CD4-positive, CD25-positive, alpha-beta regulatory T cell (primary cell): ENCODE results near the gene PDE4D. TPM values are rescaled to one million over a fixed set of nuclear protein-coding genes. Genes with fewer than 3 reads are reported as not detected.
"Not testable (repeated sequence)": the region's sequence is repeated elsewhere in the genome, so short reads cannot be mapped to it uniquely, and the experiment has no call there.

Experiments
- ATAC-seq, 2 donors: fragments of 150-1000 bp; cut with Tn5 transposase; one replicate each; pipeline ENCODE4 v1.10.0; 2021; ENCODE audit warnings: low read depth in 2 of 2, moderate number of reproducible peaks in 2 of 2, moderate library complexity in 1 of 2
- DNase-seq, 3 donors: peaks; one replicate each; pipeline versions ENCODE4 v3.0.0 to v3.0.0-alpha.2; 2012 to 2022; ENCODE audit warnings: mixed read lengths in 1 of 3
- H3K27ac ChIP-seq: one replicate; pipeline ENCODE4 v1.7.0; 2013; ENCODE audit warnings: mild to moderate bottlenecking, low read length; ENCODE audit not compliant: insufficient read depth, poor library complexity, severe bottlenecking
- H3K27me3 ChIP-seq: one replicate; pipeline ENCODE4 v1.7.0; 2013; ENCODE audit warnings: low read length; ENCODE audit not compliant: control insufficient read depth, insufficient read depth
- H3K36me3 ChIP-seq: one replicate; pipeline ENCODE4 v1.7.0; 2013; ENCODE audit warnings: mild to moderate bottlenecking, low read length, moderate library complexity; ENCODE audit not compliant: control insufficient read depth, insufficient read depth
- H3K4me1 ChIP-seq: 2 replicates; pipeline ENCODE4 v1.7.0; 2013; ENCODE audit warnings: mild to moderate bottlenecking, low read length; ENCODE audit not compliant: insufficient read depth, control insufficient read depth, poor library complexity, severe bottlenecking
- H3K4me3 ChIP-seq: one replicate; pipeline ENCODE4 v1.7.0; 2013; ENCODE audit warnings: low read depth, mild to moderate bottlenecking, low read length, moderate library complexity
- H3K9me3 ChIP-seq, 2 experiments: 1 replicate in 1 of 2; 2 replicates in 1 of 2; pipeline ENCODE4 v1.7.0; 2013; ENCODE audit warnings: low read length in 2 of 2, mild to moderate bottlenecking in 1 of 2, moderate library complexity in 1 of 2; ENCODE audit not compliant: control insufficient read depth in 2 of 2
- H3K27ac Mint-ChIP-seq, 3 donors: one replicate each; pipeline ENCODE4 v1.8.0; 2020 to 2022; ENCODE audit warnings: mild to moderate bottlenecking in 3 of 3, mixed read lengths in 3 of 3, moderate library complexity in 2 of 3
- H3K27me3 Mint-ChIP-seq: one replicate; pipeline ENCODE4 v1.8.0; 2022; ENCODE audit warnings: mild to moderate bottlenecking, mixed read lengths
- H3K36me3 Mint-ChIP-seq: one replicate; pipeline ENCODE4 v1.8.0; 2020; ENCODE audit warnings: mixed read lengths
- H3K4me1 Mint-ChIP-seq, 4 donors: one replicate each; pipeline ENCODE4 v1.8.0; 2020 to 2022; ENCODE audit warnings: mixed read lengths in 4 of 4, mild to moderate bottlenecking in 1 of 4
- H3K4me3 Mint-ChIP-seq, 4 donors: one replicate each; pipeline ENCODE4 v1.8.0; 2020 to 2022; ENCODE audit warnings: mild to moderate bottlenecking in 4 of 4, mixed read lengths in 4 of 4, moderate library complexity in 3 of 4
- H3K9me3 Mint-ChIP-seq, 7 donors: one replicate each; pipeline ENCODE4 v1.8.0; 2020 to 2022; ENCODE audit warnings: mixed read lengths in 7 of 7, mild to moderate bottlenecking in 3 of 7, moderate library complexity in 2 of 7
- polyA plus RNA-seq, 4 donors: library from polyadenylated mRNA; unstranded; fragments of 300-500 nt; fragmentation: Illumina TruSeq; gene quantifications; one replicate each; pipeline ENCODE4 v1.2.3, GENCODE V29; 2021
- total RNA-seq: library from RNA; stranded (reverse); gene quantifications from one replicate; pipeline ENCODE4 v1.2.3, GENCODE V29; 2022

PDE4D gene
- total and polyA plus RNA-seq, 5 donors from 2014 or later: 2.1 to 39.9 (median 4.8) TPM

- H3K4me3 ChIP-seq, H3K27me3 ChIP-seq, H3K27me3 Mint-ChIP-seq, DNase-seq, H3K4me3 Mint-ChIP-seq, H3K4me1 ChIP-seq, H3K36me3 ChIP-seq, H3K9me3 Mint-ChIP-seq, H3K27ac ChIP-seq, H3K36me3 Mint-ChIP-seq, H3K9me3 ChIP-seq, H3K4me1 Mint-ChIP-seq, ATAC-seq: not testable (repeated sequence)
- H3K27ac Mint-ChIP-seq: peak overlapping the region in 1 of 3 donors; percentile 42
Observed at GRCh38 chr5:59748036-59748663, 145.4 kb downstream of the PDE4D start.

- Mint-ChIP-seq H3K27me3 (no peaks in the 10 kb centered on the region), H3K9me3 (peaks cover 0 to 2% (median 0%) of the 10 kb centered on the region in 7 donors), H3K27ac (no peak overlapping the region), H3K36me3 (no peaks in the 10 kb centered on the region), H3K4me1 (peaks cover 0 to 5% (median 0%) of the 10 kb centered on the region in 4 donors), H3K4me3 (no peak overlapping the region)
- no peak overlapping the region for H3K4me3 ChIP-seq
- no peaks in the 10 kb centered on the region for H3K27me3 ChIP-seq
- ATAC-seq (no peak), DNase-seq (no peak)
- no peak overlapping the region for H3K27ac ChIP-seq
- no peaks in the 10 kb centered on the region for H3K9me3 ChIP-seq
- no peaks in the 10 kb centered on the region for H3K4me1 ChIP-seq
- no peaks in the 10 kb centered on the region for H3K36me3 ChIP-seq
Observed at GRCh38 chr5:59746241-59746765, 147.2 kb downstream of the PDE4D start.

- Histone ChIP-seq H3K27me3 (no peaks in the 10 kb centered on the region), H3K4me3 (no peak overlapping the region), H3K27ac (no peak overlapping the region), H3K9me3 (no peaks in the 10 kb centered on the region), H3K4me1 (no peaks in the 10 kb centered on the region), H3K36me3 (no peaks in the 10 kb centered on the region)
- DNase-seq (no peak), ATAC-seq (no peak)
- Mint-ChIP-seq H3K36me3 (no peaks in the 10 kb centered on the region), H3K4me1 (peaks cover 0 to 5% (median 0%) of the 10 kb centered on the region in 4 donors), H3K4me3 (no peak overlapping the region), H3K27me3 (no peaks in the 10 kb centered on the region), H3K9me3 (peaks cover 0 to 2% (median 0%) of the 10 kb centered on the region in 7 donors), H3K27ac (no peak overlapping the region)
Observed at GRCh38 chr5:59745415-59745863, 148.1 kb downstream of the PDE4D start.

- Mint-ChIP-seq H3K27me3 (no peaks in the 10 kb centered on the region), H3K4me3 (no peak overlapping the region), H3K9me3 (peaks cover 0 to 2% (median 0%) of the 10 kb centered on the region in 7 donors), H3K36me3 (no peaks in the 10 kb centered on the region), H3K4me1 (peaks cover 0 to 5% (median 0%) of the 10 kb centered on the region in 4 donors), H3K27ac (no peak overlapping the region)
- H3K9me3 ChIP-seq: no peaks in the 10 kb centered on the region
- DNase-seq (no peak), ATAC-seq (no peak)
- no peaks in the 10 kb centered on the region for H3K36me3 ChIP-seq
- no peaks in the 10 kb centered on the region for H3K4me1 ChIP-seq
- H3K27ac ChIP-seq: no peak overlapping the region
- H3K27me3 ChIP-seq: no peaks in the 10 kb centered on the region
- H3K4me3 ChIP-seq: no peak overlapping the region
Observed at GRCh38 chr5:59744531-59744992, 149.0 kb downstream of the PDE4D start.

- Mint-ChIP-seq H3K9me3 (peaks cover 0 to 2% (median 0%) of the 10 kb centered on the region in 7 donors), H3K4me3 (no peak overlapping the region), H3K4me1 (peaks cover 0 to 5% (median 0%) of the 10 kb centered on the region in 4 donors), H3K36me3 (no peaks in the 10 kb centered on the region), H3K27me3 (no peaks in the 10 kb centered on the region), H3K27ac (no peak overlapping the region)
- Histone ChIP-seq H3K9me3 (no peaks in the 10 kb centered on the region), H3K4me3 (no peak overlapping the region), H3K27me3 (no peaks in the 10 kb centered on the region), H3K4me1 (no peaks in the 10 kb centered on the region), H3K36me3 (no peaks in the 10 kb centered on the region), H3K27ac (no peak overlapping the region)
- DNase-seq (no peak), ATAC-seq (no peak)
Observed at GRCh38 chr5:59741599-59741998, 151.9 kb downstream of the PDE4D start.

GRCh38 chr5:59738024-59738423, 155.5 kb downstream of the PDE4D start:
- H3K36me3 Mint-ChIP-seq: no peaks in the 10 kb centered on the region
- peaks cover 0 to 2% (median 0%) of the 10 kb centered on the region in 7 donors for H3K9me3 Mint-ChIP-seq
- Histone ChIP-seq H3K27me3 (no peaks in the 10 kb centered on the region), H3K4me3 (no peak overlapping the region), H3K9me3 (no peaks in the 10 kb centered on the region), H3K27ac (no peak overlapping the region), H3K4me1 (no peaks in the 10 kb centered on the region), H3K36me3 (no peaks in the 10 kb centered on the region)
- ATAC-seq: no peak
- DNase-seq: no peak
- no peak overlapping the region for H3K27ac Mint-ChIP-seq
- no peak overlapping the region for H3K4me3 Mint-ChIP-seq
- no peaks in the 10 kb centered on the region for H3K27me3 Mint-ChIP-seq
- H3K4me1 Mint-ChIP-seq: no peaks in the 10 kb centered on the region

- no peak for DNase-seq
- no peak for ATAC-seq
- no peaks in the 10 kb centered on the region for H3K27me3 Mint-ChIP-seq
- Histone ChIP-seq H3K27ac (no peak overlapping the region), H3K4me1 (no peaks in the 10 kb centered on the region), H3K36me3 (no peaks in the 10 kb centered on the region), H3K4me3 (no peak overlapping the region), H3K27me3 (no peaks in the 10 kb centered on the region), H3K9me3 (no peaks in the 10 kb centered on the region)
- peaks cover 0 to 2% (median 0%) of the 10 kb centered on the region in 4 donors for H3K4me1 Mint-ChIP-seq
- H3K4me3 Mint-ChIP-seq: no peak overlapping the region
- H3K36me3 Mint-ChIP-seq: no peaks in the 10 kb centered on the region
- H3K27ac Mint-ChIP-seq: no peak overlapping the region
- peaks cover 0 to 2% (median 0%) of the 10 kb centered on the region in 7 donors for H3K9me3 Mint-ChIP-seq
Observed at GRCh38 chr5:59732806-59733205, 160.7 kb downstream of the PDE4D start.

GRCh38 chr5:59732301-59732700, 161.2 kb downstream of the PDE4D start:
- Histone ChIP-seq H3K27ac (no peak overlapping the region), H3K36me3 (no peaks in the 10 kb centered on the region), H3K9me3 (no peaks in the 10 kb centered on the region), H3K4me1 (no peaks in the 10 kb centered on the region), H3K4me3 (no peak overlapping the region), H3K27me3 (no peaks in the 10 kb centered on the region)
- Mint-ChIP-seq H3K9me3 (peaks cover 0 to 2% (median 0%) of the 10 kb centered on the region in 7 donors), H3K27me3 (no peaks in the 10 kb centered on the region), H3K4me3 (no peak overlapping the region), H3K27ac (no peak overlapping the region), H3K36me3 (no peaks in the 10 kb centered on the region), H3K4me1 (peaks cover 0 to 2% (median 0%) of the 10 kb centered on the region in 4 donors)
- ATAC-seq (no peak), DNase-seq (no peak)
